ENCODE measurements around the gene HGF.

DNA sequence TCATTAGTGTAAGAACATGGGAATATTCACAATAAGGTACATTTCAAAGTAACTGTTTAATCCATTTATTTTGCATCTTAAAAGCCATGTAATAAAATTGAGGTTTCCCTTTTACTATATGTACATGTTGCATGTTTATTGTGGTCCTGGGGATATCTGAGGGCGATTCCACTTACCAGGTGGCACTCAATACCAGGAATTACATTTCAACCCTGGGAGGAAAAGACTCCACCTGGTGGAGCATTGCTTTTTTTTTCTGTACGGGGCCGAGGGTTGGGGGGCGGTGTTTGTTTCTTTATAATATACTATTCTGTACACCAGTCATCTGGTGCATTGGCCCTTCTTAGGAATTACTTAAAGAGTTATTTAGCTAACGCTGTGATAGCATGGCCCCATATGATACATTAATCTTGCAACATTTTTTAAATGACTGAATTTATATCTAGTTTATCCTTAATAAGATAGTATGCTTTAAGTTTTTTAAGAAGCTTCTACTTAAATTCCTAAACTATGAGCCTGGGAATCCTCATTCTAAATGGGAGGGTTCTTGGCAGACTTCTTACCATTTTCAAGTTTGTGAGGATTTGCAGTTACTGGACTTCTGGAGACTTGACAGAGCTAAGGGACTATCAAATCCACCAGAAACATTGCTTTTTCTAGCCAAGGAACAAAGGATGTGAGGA is 7.2 kb upstream of the HGF start:
- TF ChIP-seq NR2C2 (CRISPR knock-in tag; IDR thresholded peaks at IDR 0.05) = no peak
- TF ChIP-seq FOXJ3 (CRISPR knock-in tag; IDR thresholded peaks at IDR 0.05; ENCODE audit: borderline replicate concordance) = no peak
- no peak for TF ChIP-seq CTCF (IDR thresholded peaks at IDR 0.05)
- no peak for TF ChIP-seq FOXP1 (CRISPR knock-in tag; IDR thresholded peaks at IDR 0.05; ENCODE audit: borderline replicate concordance)
- TF ChIP-seq, protein P1, sequence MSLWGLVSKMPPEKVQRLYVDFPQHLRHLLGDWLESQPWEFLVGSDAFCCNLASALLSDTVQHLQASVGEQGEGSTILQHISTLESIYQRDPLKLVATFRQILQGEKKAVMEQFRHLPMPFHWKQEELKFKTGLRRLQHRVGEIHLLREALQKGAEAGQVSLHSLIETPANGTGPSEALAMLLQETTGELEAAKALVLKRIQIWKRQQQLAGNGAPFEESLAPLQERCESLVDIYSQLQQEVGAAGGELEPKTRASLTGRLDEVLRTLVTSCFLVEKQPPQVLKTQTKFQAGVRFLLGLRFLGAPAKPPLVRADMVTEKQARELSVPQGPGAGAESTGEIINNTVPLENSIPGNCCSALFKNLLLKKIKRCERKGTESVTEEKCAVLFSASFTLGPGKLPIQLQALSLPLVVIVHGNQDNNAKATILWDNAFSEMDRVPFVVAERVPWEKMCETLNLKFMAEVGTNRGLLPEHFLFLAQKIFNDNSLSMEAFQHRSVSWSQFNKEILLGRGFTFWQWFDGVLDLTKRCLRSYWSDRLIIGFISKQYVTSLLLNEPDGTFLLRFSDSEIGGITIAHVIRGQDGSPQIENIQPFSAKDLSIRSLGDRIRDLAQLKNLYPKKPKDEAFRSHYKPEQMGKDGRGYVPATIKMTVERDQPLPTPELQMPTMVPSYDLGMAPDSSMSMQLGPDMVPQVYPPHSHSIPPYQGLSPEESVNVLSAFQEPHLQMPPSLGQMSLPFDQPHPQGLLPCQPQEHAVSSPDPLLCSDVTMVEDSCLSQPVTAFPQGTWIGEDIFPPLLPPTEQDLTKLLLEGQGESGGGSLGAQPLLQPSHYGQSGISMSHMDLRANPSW (CRISPR knock-in tag; conservative IDR thresholded peaks at IDR 0.05; ENCODE audit: low read depth) = no peak
- TF ChIP-seq ATF6 (CRISPR knock-in tag; IDR thresholded peaks at IDR 0.05) = no peak
- no peak for TF ChIP-seq GRHL2 (CRISPR knock-in tag; IDR thresholded peaks at IDR 0.05; ENCODE audit: insufficient replicate concordance, severe bottlenecking)
- no peak for TF ChIP-seq ZNF396 (CRISPR knock-in tag; IDR thresholded peaks at IDR 0.05; ENCODE audit: borderline replicate concordance)
- TF ChIP-seq SP1 (CRISPR knock-in tag; conservative IDR thresholded peaks at IDR 0.05) = no peak
- TF ChIP-seq KAT7 (CRISPR knock-in tag; IDR thresholded peaks at IDR 0.05; ENCODE audit: borderline replicate concordance) = no peak
- TF ChIP-seq ZNF219 (CRISPR knock-in tag; IDR thresholded peaks at IDR 0.05; ENCODE audit: borderline replicate concordance) = no peak
